Stimulated activated CD8-positive, alpha-beta memory T cell treated with anti-CD3 and anti-CD28 coated beads, Interleukin-12 subunit alpha, Interleukin-12 subunit beta, amount 100 ng/mL, for 1 hour (primary cell): ENCODE data around the gene FAM120B.
A peak's percentile ranks its signal among the peaks of the same experiment; 100 is the strongest.
"Not testable (repeated sequence)": the region's sequence is repeated elsewhere in the genome, so short reads cannot be mapped to it uniquely, and the experiment has no call there.

Experiments
- DNase-seq: peaks from one replicate; pipeline ENCODE4 v3.0.0-alpha.2; 2020; ENCODE audit warnings: low read depth

Gene FAM120B, protein sequence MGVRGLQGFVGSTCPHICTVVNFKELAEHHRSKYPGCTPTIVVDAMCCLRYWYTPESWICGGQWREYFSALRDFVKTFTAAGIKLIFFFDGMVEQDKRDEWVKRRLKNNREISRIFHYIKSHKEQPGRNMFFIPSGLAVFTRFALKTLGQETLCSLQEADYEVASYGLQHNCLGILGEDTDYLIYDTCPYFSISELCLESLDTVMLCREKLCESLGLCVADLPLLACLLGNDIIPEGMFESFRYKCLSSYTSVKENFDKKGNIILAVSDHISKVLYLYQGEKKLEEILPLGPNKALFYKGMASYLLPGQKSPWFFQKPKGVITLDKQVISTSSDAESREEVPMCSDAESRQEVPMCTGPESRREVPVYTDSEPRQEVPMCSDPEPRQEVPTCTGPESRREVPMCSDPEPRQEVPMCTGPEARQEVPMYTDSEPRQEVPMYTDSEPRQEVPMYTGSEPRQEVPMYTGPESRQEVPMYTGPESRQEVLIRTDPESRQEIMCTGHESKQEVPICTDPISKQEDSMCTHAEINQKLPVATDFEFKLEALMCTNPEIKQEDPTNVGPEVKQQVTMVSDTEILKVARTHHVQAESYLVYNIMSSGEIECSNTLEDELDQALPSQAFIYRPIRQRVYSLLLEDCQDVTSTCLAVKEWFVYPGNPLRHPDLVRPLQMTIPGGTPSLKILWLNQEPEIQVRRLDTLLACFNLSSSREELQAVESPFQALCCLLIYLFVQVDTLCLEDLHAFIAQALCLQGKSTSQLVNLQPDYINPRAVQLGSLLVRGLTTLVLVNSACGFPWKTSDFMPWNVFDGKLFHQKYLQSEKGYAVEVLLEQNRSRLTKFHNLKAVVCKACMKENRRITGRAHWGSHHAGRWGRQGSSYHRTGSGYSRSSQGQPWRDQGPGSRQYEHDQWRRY

DNA sequence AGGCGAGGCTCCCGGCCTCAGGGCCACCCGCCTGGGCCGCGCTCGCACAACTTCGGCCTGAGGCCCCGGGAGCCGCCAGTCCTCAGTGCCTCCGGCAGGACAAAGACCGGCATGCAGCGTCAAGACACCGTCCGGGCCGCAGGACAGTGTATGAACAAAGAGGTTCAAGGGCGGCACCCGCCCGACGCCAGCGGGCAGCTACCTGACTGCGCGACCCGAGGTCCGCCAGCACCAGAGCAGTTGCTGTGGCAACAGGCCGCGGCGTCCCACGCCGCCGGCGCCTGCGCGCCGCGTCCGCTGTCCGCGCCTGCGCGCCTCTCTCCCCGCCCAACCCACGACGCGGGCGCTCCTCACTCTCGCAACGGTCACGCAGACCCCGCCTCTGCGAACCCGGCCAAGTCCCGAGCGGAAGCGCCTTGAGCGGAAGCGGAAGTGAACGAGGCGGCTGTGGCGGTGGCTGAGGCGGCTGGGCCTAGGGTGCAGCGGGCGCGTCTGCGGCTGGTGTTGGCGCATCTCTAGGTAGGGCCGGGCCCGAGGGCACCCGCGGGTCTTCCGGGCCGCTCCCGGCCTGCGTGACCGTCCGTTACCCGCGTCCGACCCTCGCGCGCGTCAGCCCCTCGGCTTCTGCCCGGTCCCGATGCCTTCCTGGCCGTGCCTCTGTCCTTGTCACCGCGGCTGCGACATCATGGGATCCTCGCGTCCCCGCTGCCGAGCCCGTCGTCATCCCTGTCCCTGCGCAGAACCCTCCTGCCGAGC, at the start of gene FAM120B:
Gene FAM120B (plus strand): TSS at position 435 of the 756 bp plus-strand sequence. CDS start 10,633 bp downstream, outside the sequence.
- peak; percentile 92 for DNase-seq

DNA sequence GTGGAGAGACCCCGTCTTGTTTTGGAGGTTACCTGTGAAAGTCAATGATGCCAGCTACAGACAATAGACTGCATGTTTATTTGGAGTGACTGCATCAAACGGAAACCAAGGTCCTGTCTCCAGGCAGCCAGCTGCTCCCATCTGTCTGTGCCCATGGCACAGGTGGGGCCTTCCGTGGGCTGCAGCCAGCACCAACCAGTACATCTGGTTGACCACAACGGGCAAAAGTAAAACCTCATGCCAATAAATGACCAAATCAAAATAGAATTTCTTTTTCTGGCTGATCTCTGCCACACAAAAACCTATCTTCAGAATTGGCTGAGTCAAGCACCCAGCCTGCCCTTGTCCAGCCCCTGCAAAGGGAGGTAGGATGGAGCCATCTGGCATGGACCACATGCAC, 49.2 kb upstream of the FAM120B start:
- no peak for DNase-seq

DNA sequence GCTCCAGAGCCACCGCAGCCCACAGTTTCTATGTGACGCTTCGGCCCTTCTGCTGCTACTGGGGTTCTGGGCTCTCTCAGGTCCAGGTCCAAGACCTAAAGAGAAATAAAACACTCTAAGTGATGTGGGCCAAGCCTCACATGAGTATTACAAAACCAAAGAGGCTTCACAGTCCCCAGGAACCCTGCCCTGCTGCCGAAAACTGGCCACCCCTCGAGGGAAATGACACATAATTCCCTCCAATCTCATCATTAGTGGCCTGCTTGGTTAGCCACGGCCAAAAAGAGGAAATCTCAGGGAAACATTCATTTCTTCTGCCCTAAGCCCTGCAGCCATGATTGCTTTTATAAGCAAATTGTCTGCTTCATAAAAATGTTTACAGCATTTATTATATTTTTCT, 48.2 kb upstream of the FAM120B start:
- no peak for DNase-seq

DNA sequence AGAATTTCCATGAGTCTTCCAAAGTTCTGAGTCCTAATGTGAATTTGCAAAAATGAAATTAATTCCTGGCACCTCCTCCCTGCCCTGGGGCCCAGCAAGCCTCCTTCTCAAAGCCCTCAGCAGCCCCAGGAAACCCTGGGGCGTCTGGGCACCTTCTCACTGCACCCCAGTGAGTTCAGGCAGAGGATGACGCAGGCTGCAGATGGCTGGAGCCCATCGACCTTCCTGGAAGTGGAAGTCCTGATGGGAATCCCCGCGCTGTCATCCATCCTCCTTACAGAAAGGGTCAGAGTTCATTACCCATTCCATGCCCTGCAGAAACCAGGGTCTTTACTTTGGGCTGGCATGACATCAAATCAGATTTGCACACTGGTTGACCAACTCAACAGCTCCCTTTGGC, 47.3 kb upstream of the FAM120B start:
- DNase-seq, result no peak

DNA sequence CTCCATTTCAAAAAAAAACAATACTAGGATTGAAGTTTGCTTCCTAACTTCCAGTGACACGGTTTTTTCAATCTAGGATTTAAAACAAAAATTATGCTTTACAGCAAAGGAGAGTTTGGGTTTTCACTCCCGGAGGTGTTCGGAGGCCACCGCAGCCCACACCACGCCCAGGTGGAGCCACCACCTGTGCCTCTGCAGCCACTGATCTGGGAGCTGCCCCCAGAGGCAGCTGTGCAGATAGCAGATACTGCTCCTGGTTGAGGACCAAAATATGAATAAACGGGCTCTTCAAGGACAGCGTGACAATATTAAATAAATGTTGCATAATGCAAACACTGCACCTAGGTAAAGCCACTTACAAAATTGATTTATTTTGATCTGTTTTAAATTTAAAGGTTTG, 45.9 kb upstream of the FAM120B start:
- DNase-seq, result no peak

DNA sequence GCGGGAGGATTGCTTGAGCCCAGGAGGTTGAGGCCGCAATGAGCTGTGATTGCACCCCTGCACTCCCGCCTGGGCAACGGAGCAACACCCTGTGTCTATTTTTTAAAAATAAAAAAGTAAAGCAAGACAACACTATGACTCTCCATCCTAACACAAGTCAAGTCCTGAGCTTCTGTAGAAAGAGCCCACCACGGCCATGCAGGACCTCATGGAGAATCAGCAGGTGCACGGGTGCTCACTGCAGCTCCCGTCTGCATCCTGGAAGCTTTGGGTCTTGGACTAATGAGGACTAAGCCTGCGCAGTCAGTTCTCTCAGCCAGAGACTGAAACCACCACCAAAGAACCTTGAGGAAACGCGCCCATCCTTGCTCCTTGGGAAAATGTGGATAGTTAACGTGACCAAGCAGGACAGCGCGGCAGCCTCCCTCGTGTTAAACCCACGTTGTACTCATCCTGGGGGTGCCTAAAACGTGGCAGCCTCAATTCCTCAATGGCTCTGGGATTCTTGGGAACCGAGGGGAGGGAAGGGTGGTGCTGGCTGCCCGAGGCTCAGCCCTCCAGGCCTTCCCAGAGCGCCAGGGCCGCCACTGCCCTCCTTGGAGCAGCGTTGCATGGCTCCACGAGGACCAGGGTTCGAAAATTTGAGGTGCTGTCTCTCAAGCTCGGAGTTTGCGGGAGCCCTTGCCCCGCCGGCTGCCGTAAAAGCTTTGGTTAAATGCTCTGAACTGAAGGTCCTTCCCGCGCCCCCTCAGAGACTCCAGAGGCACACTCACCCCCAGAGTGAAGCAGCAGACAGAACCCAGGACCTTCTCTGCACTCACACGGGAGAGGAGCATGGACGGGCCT, 44.7 kb upstream of the FAM120B start:
- DNase-seq, result no peak

DNA sequence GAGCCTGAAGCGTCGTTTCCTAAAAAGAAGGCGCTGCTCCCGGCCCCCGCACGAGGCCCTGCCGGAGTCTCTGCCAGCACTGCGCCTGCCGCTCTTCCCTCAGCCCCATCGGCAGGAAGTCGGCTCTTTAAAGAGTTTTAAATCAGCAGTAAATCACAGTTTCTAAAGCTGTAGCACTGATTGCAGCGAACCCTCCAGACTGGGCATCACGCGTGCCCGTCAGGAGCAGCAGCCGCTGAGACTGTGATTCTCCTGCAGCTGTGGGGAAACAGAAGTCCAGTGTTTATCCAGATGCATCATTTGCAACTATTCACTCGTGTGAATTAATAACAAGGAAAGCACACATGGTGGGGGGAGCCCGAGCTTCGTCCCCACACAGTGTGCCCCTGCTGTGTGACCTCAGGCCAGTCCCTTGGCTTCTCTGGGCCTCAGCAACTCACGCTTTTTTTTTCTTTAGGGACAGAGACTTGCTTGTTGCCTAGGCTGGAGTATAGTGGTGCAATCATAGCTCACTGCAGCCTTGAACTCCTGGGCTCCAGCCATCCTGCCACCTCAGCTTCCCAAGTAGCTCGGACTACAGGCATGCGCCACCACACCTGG, 44.0 kb upstream of the FAM120B start:
- DNase-seq, result no peak

DNA sequence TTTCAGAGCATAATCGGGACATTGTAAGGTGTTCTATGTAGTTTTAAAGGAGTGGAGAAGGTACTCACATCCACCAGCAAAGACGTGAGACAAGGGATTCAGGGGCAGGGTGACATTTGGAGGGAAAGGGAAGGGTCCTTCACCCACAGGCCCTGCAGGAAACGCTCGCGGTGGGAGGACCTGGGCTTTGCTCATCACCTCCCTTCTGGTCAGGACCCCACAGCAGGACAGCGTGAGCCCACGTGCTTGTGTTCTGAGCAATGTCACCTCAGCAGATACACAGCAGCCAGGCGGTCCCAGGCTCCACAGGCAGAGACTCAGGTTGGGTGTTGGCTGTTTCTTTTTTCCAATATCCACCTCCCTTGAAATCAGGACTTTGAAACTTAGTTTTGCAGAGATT, 43.1 kb upstream of the FAM120B start:
- no peak for DNase-seq

DNA sequence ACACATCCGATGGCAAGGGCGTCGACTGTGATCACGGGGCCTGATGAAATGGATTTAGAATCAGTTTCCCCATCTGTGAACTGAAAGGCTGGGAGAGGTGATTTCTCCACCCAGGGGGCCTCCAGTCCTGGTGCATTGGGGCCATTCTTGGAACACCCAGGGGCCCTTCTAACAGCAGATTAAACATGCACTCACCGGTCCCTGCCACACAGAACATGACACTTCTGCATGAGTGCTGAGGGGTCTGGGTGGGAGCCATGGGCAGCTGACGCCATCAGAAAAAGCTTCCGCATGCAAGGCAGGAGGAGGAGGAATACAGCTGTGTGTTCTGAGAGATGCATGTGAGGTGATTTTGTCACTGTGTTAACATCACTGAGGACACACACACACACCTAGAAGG, 42.5 kb upstream of the FAM120B start:
- DNase-seq, result no peak

DNA sequence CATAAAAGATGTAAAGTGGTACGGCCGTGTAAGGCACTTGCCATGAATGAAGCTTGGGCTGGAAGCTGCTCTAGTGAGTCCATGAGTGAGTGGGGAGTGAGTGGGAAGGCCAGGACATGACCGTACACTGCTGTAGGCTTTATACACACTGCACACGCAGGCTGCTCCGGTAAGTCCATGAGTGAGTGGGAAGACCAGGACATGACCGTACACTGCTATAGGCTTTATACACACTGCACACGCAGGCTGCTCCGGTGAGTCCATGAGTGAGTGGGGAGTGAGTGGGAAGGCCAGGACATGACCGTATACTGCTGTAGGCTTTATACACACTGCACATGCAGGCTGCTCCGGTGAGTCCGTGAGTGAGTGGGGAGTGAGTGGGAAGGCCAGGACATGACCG, 41.9 kb upstream of the FAM120B start:
- not testable (repeated sequence) for DNase-seq

DNA sequence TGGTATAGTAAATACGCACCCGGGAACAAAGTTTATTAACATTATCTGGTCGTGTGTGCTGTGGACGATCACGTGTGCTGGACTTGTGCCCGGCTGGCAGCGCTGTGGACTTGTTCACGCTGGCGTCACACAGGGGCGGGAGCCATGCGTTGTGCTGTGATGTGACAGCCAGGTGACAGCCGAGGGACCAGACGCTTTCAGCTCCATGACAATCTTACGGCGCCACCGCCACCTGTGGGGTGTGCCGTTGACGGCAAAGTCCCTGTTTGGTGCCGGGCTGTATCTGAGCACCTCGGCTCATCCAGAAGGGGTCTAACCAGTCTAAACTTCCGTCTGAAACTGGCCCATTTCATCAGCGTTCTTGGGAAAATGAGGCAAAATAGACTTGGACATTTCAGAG, 40.9 kb upstream of the FAM120B start:
- no peak for DNase-seq

DNA sequence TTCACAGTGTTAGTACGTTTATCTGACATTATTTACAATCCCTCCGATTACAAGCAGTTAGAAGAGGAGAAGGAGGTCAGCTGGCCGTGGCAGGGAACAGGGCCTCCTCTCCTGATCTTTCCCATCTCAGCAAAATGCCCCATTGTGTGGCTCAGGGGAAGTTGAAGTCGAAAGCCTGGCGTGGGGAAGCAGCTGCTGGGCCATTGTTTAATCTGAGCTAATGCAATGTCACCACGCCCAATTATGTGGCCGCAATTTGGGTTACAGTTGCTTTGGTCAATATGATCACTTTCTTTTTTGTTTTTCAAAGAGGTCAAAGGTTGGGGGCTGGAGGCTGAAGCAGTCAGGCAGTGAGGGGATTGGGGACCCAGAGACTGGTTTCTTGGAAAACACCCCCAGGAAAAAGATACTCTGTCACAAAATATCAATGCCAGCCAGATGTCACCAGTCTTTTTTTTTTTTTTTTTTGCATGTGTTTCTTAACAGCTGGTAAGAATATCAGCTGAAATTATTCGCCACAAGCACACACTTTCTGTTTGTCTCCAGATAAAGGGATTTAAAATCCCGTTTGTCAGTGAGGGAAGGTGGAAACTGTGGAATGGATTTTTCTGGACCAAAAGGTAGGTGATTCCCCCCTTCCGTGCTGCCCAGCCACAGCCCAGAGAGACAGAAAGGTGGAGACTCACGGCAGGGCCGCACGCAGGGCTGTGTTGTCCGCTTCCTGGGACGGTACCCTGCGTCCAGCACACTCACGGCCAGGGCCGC, 40.3 kb upstream of the FAM120B start:
- DNase-seq, result no peak

DNA sequence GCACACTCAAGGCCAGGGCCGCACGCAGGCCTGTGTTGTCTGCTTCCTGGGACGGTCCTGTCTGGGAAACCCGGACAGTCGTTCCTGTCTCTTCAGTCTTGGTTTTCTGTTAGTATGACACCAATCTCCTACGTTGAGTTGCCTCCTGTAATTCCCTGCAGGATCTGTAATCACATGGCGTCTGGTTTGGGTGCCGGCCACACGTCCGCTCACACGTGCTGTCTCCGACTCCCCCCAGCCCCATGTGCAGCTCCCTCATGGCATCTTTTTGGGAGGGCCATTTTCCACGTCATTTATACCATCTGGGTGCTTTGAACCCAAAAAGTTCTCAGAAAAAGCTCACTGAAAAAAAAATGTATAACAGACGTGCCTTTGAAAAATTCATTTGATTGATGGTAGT, 38.9 kb upstream of the FAM120B start:
- DNase-seq, result no peak

DNA sequence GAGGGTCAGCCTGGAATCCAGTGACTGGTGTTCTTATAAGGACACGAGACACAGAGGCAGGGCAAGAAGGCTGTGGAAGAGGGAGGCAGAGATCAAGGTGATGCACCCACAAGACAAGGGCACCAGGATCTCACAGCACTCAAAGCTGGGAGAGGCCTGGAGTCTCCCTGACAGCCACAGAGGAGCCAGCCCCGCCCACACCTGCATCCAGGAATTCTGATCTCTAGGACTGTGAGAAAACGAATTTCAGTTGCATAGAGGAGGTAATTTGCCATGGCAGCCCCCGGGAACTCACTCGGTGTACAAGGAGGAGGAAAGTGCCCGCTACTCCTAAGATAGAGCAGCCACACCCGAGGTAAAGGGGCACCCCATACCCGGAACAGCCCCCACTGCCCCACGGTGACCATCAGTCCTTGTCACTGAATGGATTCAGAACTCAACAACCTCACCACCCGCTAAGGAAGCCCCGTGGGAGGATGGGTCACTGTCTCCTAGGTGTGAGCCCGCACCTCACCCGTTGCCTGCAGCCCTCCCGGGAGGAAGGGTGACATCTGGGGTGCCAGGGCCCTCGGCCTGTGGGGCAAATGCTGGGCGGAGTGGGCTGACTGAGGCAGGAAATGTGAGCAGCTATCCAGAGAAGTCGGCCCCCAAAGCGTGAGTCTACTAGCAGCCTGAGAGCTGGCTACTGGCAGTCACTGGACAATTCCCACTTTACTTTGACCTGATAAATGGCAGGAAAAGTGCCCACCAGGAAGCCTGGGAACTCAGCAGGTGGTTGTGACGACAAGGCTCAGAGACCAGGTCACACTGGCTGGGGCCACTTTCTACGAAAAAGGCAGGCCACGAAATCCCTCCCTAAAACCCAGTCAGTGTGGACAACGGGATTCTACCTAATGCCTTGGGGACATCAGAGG, 38.1 kb upstream of the FAM120B start:
- no peak for DNase-seq

DNA sequence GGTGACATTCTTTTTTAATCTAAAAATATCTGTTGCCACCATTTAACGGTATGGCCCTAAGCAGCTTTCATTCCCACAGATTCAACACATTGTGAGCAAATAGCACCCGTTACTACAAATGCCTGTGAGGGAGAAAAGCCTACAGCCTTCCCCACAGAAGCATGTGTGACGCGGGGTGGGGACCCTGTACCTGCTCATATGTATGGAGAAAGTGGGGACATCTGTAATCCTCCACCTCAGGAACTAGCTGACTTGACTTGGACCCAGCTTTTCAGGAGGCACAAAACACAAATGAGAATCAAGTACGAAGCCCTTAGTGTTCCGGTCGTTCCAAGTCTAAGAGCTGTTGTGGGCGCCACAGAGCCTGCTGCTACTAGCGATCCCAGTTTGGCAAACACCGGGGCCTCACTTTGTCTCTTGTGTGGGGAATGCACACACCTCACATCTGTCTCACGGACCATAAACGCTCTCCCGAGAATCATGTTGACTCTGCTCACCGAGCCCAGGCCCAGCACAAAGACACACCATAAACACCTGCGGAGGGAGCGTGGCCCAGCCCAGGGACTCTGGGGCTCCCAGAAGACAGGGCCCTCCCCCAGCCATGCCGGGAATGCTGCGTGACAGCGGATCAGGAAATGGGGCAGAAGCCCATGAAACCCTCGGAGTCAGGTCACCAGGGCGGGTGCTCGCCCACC, 37.3 kb upstream of the FAM120B start:
- DNase-seq, result no peak

DNA sequence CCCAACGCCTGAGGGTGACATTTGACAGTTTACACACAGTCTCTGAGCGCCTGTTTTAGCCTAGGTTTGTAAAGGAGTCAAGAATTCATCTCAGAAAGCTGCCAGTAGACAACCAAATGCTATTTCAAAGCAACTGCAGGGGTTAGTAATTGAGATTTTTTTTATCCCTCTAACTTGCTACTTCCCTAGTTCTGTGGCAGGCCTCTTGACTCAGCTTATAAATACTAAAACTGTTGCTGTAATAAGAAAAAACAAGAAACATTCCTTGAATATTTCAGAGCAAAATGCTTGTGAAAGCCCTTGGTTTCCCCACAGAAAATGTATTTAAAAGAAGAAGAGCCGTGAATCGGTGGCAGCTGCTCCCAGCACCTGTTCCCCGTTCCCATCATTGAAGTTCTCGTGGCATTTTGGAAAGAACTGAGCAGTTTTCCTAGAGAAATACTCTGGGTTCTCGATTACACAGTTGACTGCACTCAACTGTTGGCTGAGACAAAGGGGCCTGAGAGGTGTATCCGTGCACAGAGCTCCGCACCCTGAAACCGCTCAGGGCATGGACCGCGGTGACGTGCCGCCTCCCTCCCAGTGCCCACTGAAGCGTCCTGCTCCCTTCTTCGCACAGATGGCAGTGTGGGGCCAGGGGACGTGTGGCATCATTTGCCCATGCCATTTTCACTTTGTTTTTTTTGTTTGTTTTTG, 36.6 kb upstream of the FAM120B start:
- no peak for DNase-seq

DNA sequence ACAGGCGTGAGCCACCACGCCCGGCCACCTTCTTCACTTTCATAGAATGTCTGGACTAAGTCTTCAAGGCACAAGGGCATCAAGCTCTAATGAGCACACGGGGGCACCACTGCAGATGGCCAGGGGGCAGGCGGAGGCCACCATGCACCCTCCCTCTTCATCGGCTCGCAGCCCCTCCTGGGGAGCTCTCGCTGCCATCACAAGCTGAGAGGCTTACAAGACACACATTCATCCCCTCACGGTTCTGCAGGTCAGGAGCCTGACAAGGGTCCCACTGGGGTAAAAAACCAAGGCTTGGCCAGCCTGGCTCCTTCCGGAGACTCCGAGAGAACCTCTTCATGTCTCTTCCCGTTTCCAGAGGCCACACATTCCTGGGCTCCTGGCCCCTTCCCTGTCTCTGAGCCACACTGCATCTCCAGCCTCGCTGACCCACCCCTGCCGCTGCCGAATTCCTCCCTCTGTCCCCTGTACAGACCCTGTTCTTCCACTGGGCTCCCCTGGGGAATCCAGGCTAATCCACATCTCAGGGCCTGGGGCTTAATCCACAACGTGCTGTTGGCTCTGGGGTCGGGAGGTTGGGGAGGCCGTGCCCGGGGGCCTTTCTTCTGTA, 35.5 kb upstream of the FAM120B start:
- DNase-seq, result no peak
